Activated B cell treated with CpG ODN at 0.5 μM for 24 hours (primary cell): ENCODE results near the gene ZNF165. TPM values are rescaled to one million over a fixed set of nuclear protein-coding genes. Genes with fewer than 3 reads are reported as not detected.
A peak's percentile ranks its signal among the peaks of the same experiment; 100 is the strongest.

Experiments used
- ATAC-seq: fragments of 200-7000 bp; cut with Tn5 transposase; one replicate; pipeline ENCODE4 v1.10.0; 2021; ENCODE audit warnings: low read depth, mild to moderate bottlenecking, moderate library complexity
- CTCF ChIA-PET: fragments of 350-600 bp; sonication (Branson Sonifier 250); formaldehyde crosslinking; loops from one replicate; lab custom pipeline; 2021; ENCODE audit warnings: antibody characterized with exemption; lab: Charles Lee
- POLR2A ChIA-PET: fragments of 350-600 bp; sonication (Branson Sonifier 250); formaldehyde crosslinking; loops from one replicate; lab custom pipeline; 2021; ENCODE audit warnings: antibody characterized with exemption; lab: Charles Lee
- DNase-seq: peaks from one replicate; pipeline ENCODE4 v3.0.0; 2022
- H3K27ac Mint-ChIP-seq: one replicate; pipeline ENCODE4 v1.8.0; 2020; ENCODE audit warnings: mixed read lengths
- H3K27me3 Mint-ChIP-seq: one replicate; pipeline ENCODE4 v1.8.0; 2021; ENCODE audit warnings: mixed read lengths
- H3K36me3 Mint-ChIP-seq: one replicate; pipeline ENCODE4 v1.8.0; 2021; ENCODE audit warnings: low read depth, mixed read lengths
- H3K4me1 Mint-ChIP-seq: one replicate; pipeline ENCODE4 v1.8.0; 2021; ENCODE audit warnings: mixed read lengths
- H3K4me3 Mint-ChIP-seq: one replicate; pipeline ENCODE4 v1.8.0; 2020; ENCODE audit warnings: mild to moderate bottlenecking, mixed read lengths
- H3K9me3 Mint-ChIP-seq: one replicate; pipeline ENCODE4 v1.8.0; 2020; ENCODE audit warnings: mixed read lengths
- CTCF ChIP-seq: fragments of 200-600 bp; IDR thresholded peaks from one replicate; pipeline ENCODE4 v1.8.0; 2022; ENCODE audit warnings: antibody characterized with exemption, mild to moderate bottlenecking
- intact Hi-C: fragments of 100-400 bp; cut with micrococcal nuclease; formaldehyde crosslinking; loops from one replicate; pipeline ENCODE4 v1.15.1; 2024
- total RNA-seq: library from RNA; stranded (reverse); gene quantifications from 2 replicates; pipeline ENCODE4 v1.2.3, GENCODE V29; 2022

ZNF165 gene
- total RNA-seq, 1 donor from 2014 or later, result 6.3 TPM

- Mint-ChIP-seq H3K4me3 (peak overlapping the region; percentile 94), H3K27me3 (peaks cover 4% of the 10 kb centered on the region), H3K9me3 (peaks cover 5% of the 10 kb centered on the region), H3K36me3 (peaks cover 2% of the 10 kb centered on the region), H3K27ac (peak overlapping the region; percentile 95), H3K4me1 (peaks cover 10% of the 10 kb centered on the region)
- DNase-seq (no peak), ATAC-seq (no peak)
- ChIA-PET POLR2A (interaction anchor here (0.6 to 2.7 kb wide), 31 partner anchors 12 to 957 kb away, joined by 3 to 41 read pairs (median 5); partner anchors contain the start of genes TRIM27, ZKSCAN4, ZKSCAN8 and ZNF165), CTCF (interaction anchor here (0.7 to 2.3 kb wide), 11 partner anchors 23 to 267 kb away, joined by 3 to 10 read pairs (median 3); partner anchors contain the start of genes ZKSCAN4 and ZSCAN26)
- no peak for TF ChIP-seq CTCF
- intact Hi-C loops, result loop anchor here (2.0 kb wide), 1 partner anchor 202 kb away; no protein-coding TSS in a partner anchor
Observed at GRCh38 chr6:28105245-28105639, 24.9 kb downstream of the ZNF165 start.

GRCh38 chr6:28107506-28107905 lies 27.1 kb downstream of the ZNF165 start:
- H3K4me1 Mint-ChIP-seq, result peaks cover 10% of the 10 kb centered on the region
- DNase-seq (no peak), ATAC-seq (no peak)
- no peak overlapping the region for H3K27ac Mint-ChIP-seq
- H3K27me3 Mint-ChIP-seq, result peaks cover 5% of the 10 kb centered on the region
- H3K9me3 Mint-ChIP-seq, result peaks cover 3% of the 10 kb centered on the region
- ChIA-PET POLR2A (no interaction called here), CTCF (no interaction called here)
- peaks cover 2% of the 10 kb centered on the region for H3K36me3 Mint-ChIP-seq
- H3K4me3 Mint-ChIP-seq, result no peak overlapping the region
- no peak for TF ChIP-seq CTCF
- intact Hi-C loops, result no loop called here

GRCh38 chr6:28111964-28112363 lies 31.6 kb downstream of the ZNF165 start:
- ATAC-seq (no peak), DNase-seq (no peak)
- H3K4me3 Mint-ChIP-seq, result no peak overlapping the region
- peaks cover 16% of the 10 kb centered on the region for H3K36me3 Mint-ChIP-seq
- intact Hi-C loops, result no loop called here
- TF ChIP-seq CTCF, result no peak
- no peaks in the 10 kb centered on the region for H3K9me3 Mint-ChIP-seq
- peaks cover 5% of the 10 kb centered on the region for H3K27me3 Mint-ChIP-seq
- H3K4me1 Mint-ChIP-seq, result no peaks in the 10 kb centered on the region
- no peak overlapping the region for H3K27ac Mint-ChIP-seq
- POLR2A ChIA-PET, result no interaction called here
- CTCF ChIA-PET, result no interaction called here

- Mint-ChIP-seq H3K27ac (no peak overlapping the region), H3K9me3 (no peaks in the 10 kb centered on the region), H3K4me3 (no peak overlapping the region), H3K36me3 (peaks cover 38% of the 10 kb centered on the region), H3K27me3 (no peaks in the 10 kb centered on the region), H3K4me1 (no peaks in the 10 kb centered on the region)
- no peak for DNase-seq
- ChIA-PET CTCF (interaction anchor here (0.9 to 1.0 kb wide), 2 partner anchors 12 to 240 kb away, joined by 3 read pairs; no protein-coding TSS in a partner anchor), POLR2A (interaction anchor here (0.6 to 1.2 kb wide), 2 partner anchors 11 to 230 kb away, joined by 3 to 5 read pairs; no protein-coding TSS in a partner anchor)
- no peak for TF ChIP-seq CTCF
- intact Hi-C loops, result no loop called here
- no peak for ATAC-seq
Observed at GRCh38 chr6:28115799-28116198, 35.4 kb downstream of the ZNF165 start.

- TF ChIP-seq CTCF, result no peak
- ATAC-seq (no peak), DNase-seq (no peak)
- H3K27ac Mint-ChIP-seq, result no peak overlapping the region
- peaks cover 47% of the 10 kb centered on the region for H3K36me3 Mint-ChIP-seq
- H3K4me1 Mint-ChIP-seq, result no peaks in the 10 kb centered on the region
- ChIA-PET POLR2A (no interaction called here), CTCF (no interaction called here)
- no peak overlapping the region for H3K4me3 Mint-ChIP-seq
- intact Hi-C loops, result no loop called here
- no peaks in the 10 kb centered on the region for H3K27me3 Mint-ChIP-seq
- no peaks in the 10 kb centered on the region for H3K9me3 Mint-ChIP-seq
Observed at GRCh38 chr6:28117386-28118050, 37.1 kb downstream of the ZNF165 start.
